Activated T-helper 17 cell treated with anti-CD3 and anti-CD28 coated beads, Interleukin-2, amount 50 U/mL, for 72 hours (primary cell): Measurements from ENCODE around the gene HOXC6. TPM values are rescaled to one million over a fixed set of nuclear protein-coding genes. Genes with fewer than 3 reads are reported as not detected.
"Not testable (repeated sequence)": the region's sequence is repeated elsewhere in the genome, so short reads cannot be mapped to it uniquely, and the experiment has no call there.

ENCODE experiments used
- ATAC-seq: fragments of 150-1000 bp; cut with Tn5 transposase; replicated peaks from 2 replicates; pipeline ENCODE4 v1.10.0; 2021; ENCODE audit warnings: mild to moderate bottlenecking, moderate library complexity
- H3K27ac Mint-ChIP-seq: one replicate; pipeline ENCODE4 v1.8.0; 2022; ENCODE audit warnings: mixed read lengths
- H3K27me3 Mint-ChIP-seq: one replicate; pipeline ENCODE4 v1.8.0; 2022; ENCODE audit warnings: mixed read lengths
- H3K36me3 Mint-ChIP-seq: one replicate; pipeline ENCODE4 v1.8.0; 2022; ENCODE audit warnings: low read depth, mild to moderate bottlenecking, mixed read lengths
- H3K4me1 Mint-ChIP-seq: one replicate; pipeline ENCODE4 v1.8.0; 2022; ENCODE audit warnings: mixed read lengths
- H3K4me3 Mint-ChIP-seq: one replicate; pipeline ENCODE4 v1.8.0; 2022; ENCODE audit warnings: mild to moderate bottlenecking, mixed read lengths
- H3K9me3 Mint-ChIP-seq: one replicate; pipeline ENCODE4 v1.8.0; 2022; ENCODE audit warnings: mixed read lengths
- total RNA-seq, 2 donors: library from RNA; stranded (reverse); gene quantifications; one replicate each; pipeline ENCODE4 v1.2.3, GENCODE V29; 2022

The HOXC6 gene
- total RNA-seq, 2 donors from 2014 or later = not detected

DNA sequence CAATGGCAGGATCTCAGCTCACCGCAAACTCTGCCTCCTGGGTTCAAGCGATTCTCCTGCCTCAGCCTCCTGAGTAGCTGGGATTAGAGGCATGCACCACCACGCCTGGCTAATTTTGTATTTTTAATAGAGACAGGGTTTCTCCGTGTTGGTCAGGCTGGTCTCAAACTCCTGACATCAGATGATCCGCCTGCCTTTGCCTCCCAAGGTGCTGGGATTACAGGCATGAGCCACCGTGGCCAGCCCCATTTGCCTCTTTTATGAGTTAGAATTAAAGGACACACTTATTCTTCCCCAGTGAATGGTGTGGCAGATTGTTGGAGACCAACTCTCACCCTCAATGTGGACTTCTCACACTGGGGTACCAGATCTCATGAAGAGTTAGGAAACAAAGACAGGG, 13.8 kb downstream of the HOXC6 start:
- H3K4me1 Mint-ChIP-seq, H3K4me3 Mint-ChIP-seq, H3K27ac Mint-ChIP-seq, H3K36me3 Mint-ChIP-seq, H3K9me3 Mint-ChIP-seq, ATAC-seq: not testable (repeated sequence)
- peaks cover 87% of the 10 kb centered on the region for H3K27me3 Mint-ChIP-seq

GRCh38 chr12:54042970-54043853, 15.0 kb downstream of the HOXC6 start:
- ATAC-seq = no peak
- peaks cover 84% of the 10 kb centered on the region for H3K27me3 Mint-ChIP-seq
- no peaks in the 10 kb centered on the region for H3K36me3 Mint-ChIP-seq
- H3K27ac Mint-ChIP-seq = no peak overlapping the region
- no peak overlapping the region for H3K4me3 Mint-ChIP-seq
- no peaks in the 10 kb centered on the region for H3K4me1 Mint-ChIP-seq
- H3K9me3 Mint-ChIP-seq = no peaks in the 10 kb centered on the region

DNA sequence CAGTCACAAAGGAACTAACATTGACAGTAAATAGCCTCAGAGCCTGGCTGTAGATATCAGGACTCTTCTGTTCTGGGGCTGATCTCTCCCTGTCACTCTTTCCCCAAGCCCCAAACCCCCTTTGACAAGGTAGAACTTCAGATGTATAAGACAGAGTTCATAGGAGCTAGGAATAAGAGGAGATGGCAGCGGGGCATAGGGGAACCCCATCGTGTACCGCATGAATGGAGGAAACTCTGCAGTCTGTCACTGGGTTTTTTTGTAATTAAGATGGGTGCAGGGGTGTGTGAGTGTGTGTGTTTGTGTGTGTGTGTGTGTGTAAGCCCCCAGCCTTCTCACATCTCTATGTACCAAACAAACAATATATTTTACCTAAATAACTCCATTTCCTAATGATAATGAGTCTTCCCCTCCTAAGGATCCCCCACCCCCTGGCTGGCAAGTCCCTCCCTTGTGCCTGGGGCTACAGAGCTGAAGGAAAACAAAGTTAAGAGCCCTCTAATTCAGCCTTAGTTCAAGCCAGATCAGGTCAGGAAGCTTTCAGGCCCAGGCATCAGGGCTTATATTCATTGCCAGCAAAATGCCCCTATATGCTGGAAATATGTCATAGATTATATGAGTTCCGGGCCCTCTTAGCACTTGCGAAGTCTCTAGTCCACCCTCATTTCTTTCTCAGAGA, 16.3 kb downstream of the HOXC6 start:
- Mint-ChIP-seq H3K4me1 (no peaks in the 10 kb centered on the region), H3K27me3 (peaks cover 82% of the 10 kb centered on the region), H3K27ac (no peak overlapping the region), H3K4me3 (no peak overlapping the region), H3K36me3 (no peaks in the 10 kb centered on the region), H3K9me3 (no peaks in the 10 kb centered on the region)
- ATAC-seq = no peak

- H3K4me3 Mint-ChIP-seq = no peak overlapping the region
- no peak for ATAC-seq
- H3K4me1 Mint-ChIP-seq = no peaks in the 10 kb centered on the region
- peaks cover 84% of the 10 kb centered on the region for H3K27me3 Mint-ChIP-seq
- H3K36me3 Mint-ChIP-seq = no peaks in the 10 kb centered on the region
- no peaks in the 10 kb centered on the region for H3K9me3 Mint-ChIP-seq
- H3K27ac Mint-ChIP-seq = no peak overlapping the region
Observed at GRCh38 chr12:54045401-54045800, 17.2 kb downstream of the HOXC6 start.

GRCh38 chr12:54045868-54046521, 17.8 kb downstream of the HOXC6 start:
- H3K9me3 Mint-ChIP-seq = no peaks in the 10 kb centered on the region
- H3K27ac Mint-ChIP-seq = no peak overlapping the region
- no peak for ATAC-seq
- peaks cover 86% of the 10 kb centered on the region for H3K27me3 Mint-ChIP-seq
- H3K4me3 Mint-ChIP-seq = no peak overlapping the region
- no peaks in the 10 kb centered on the region for H3K4me1 Mint-ChIP-seq
- H3K36me3 Mint-ChIP-seq = no peaks in the 10 kb centered on the region

- no peak for ATAC-seq
- Mint-ChIP-seq H3K9me3 (no peaks in the 10 kb centered on the region), H3K36me3 (no peaks in the 10 kb centered on the region), H3K4me3 (no peak overlapping the region), H3K4me1 (peaks cover 3% of the 10 kb centered on the region), H3K27ac (no peak overlapping the region), H3K27me3 (peaks cover 90% of the 10 kb centered on the region)
Observed at GRCh38 chr12:54046809-54047159, 18.5 kb downstream of the HOXC6 start.

- Mint-ChIP-seq H3K27me3 (peaks cover 91% of the 10 kb centered on the region), H3K27ac (no peak overlapping the region), H3K4me3 (no peak overlapping the region), H3K9me3 (no peaks in the 10 kb centered on the region), H3K4me1 (peaks cover 6% of the 10 kb centered on the region), H3K36me3 (no peaks in the 10 kb centered on the region)
- no peak for ATAC-seq
Observed at GRCh38 chr12:54047160-54047963, 19.1 kb downstream of the HOXC6 start.

DNA sequence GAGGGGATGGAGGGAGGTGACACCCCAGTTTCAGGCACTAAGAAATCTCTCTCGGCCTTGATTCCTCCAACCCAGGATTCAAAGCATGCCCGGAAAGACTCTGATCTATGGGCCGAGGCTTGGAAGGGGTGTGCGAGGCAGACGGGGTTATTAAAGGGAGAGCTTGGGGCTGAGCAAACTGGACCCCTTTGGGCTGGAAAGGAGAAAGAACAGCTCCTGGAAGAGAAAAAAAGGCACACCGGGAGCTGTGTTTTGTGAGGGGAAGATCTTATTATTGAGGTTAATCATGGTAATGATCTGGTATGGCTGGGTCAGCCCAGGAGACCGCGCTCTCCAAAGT, 19.7 kb downstream of the HOXC6 start:
- no peak overlapping the region for H3K27ac Mint-ChIP-seq
- ATAC-seq = no peak
- H3K4me1 Mint-ChIP-seq = peaks cover 6% of the 10 kb centered on the region
- peaks cover 91% of the 10 kb centered on the region for H3K27me3 Mint-ChIP-seq
- H3K4me3 Mint-ChIP-seq = no peak overlapping the region
- H3K36me3 Mint-ChIP-seq = no peaks in the 10 kb centered on the region
- H3K9me3 Mint-ChIP-seq = no peaks in the 10 kb centered on the region

GRCh38 chr12:54048406-54049093, 20.3 kb downstream of the HOXC6 start:
- peaks cover 6% of the 10 kb centered on the region for H3K4me1 Mint-ChIP-seq
- no peaks in the 10 kb centered on the region for H3K9me3 Mint-ChIP-seq
- no peak for ATAC-seq
- no peaks in the 10 kb centered on the region for H3K36me3 Mint-ChIP-seq
- peaks cover 87% of the 10 kb centered on the region for H3K27me3 Mint-ChIP-seq
- no peak overlapping the region for H3K27ac Mint-ChIP-seq
- no peak overlapping the region for H3K4me3 Mint-ChIP-seq

DNA sequence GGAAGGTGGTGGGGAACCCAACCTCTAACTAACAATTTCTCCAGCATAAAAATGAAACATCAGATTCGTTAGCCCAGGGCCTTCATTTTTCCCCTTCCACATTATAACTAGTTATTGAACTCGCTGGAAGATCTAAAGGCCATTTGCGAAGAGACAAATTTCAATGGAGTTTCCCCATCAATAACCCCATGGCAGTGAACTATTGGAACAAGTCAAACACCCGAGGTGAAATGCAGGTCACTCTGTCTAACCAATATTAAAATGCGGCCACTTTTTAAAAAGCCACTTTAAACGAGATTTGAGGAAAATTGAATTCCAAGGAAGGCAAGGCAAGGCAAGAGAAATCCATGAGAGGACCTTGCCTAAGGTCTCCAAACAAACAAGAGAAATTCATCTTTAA, 20.9 kb downstream of the HOXC6 start:
- Mint-ChIP-seq H3K4me1 (peaks cover 6% of the 10 kb centered on the region), H3K9me3 (no peaks in the 10 kb centered on the region), H3K27ac (no peak overlapping the region), H3K4me3 (no peak overlapping the region), H3K27me3 (peaks cover 87% of the 10 kb centered on the region), H3K36me3 (no peaks in the 10 kb centered on the region)
- ATAC-seq = no peak

GRCh38 chr12:54050482-54050810, 22.2 kb downstream of the HOXC6 start:
- Mint-ChIP-seq H3K9me3 (no peaks in the 10 kb centered on the region), H3K27me3 (peaks cover 85% of the 10 kb centered on the region), H3K36me3 (no peaks in the 10 kb centered on the region), H3K4me3 (no peak overlapping the region), H3K27ac (no peak overlapping the region), H3K4me1 (peaks cover 11% of the 10 kb centered on the region)
- ATAC-seq = no peak

- no peak for ATAC-seq
- no peaks in the 10 kb centered on the region for H3K9me3 Mint-ChIP-seq
Observed at GRCh38 chr12:54051026-54051842, 23.0 kb downstream of the HOXC6 start.

DNA sequence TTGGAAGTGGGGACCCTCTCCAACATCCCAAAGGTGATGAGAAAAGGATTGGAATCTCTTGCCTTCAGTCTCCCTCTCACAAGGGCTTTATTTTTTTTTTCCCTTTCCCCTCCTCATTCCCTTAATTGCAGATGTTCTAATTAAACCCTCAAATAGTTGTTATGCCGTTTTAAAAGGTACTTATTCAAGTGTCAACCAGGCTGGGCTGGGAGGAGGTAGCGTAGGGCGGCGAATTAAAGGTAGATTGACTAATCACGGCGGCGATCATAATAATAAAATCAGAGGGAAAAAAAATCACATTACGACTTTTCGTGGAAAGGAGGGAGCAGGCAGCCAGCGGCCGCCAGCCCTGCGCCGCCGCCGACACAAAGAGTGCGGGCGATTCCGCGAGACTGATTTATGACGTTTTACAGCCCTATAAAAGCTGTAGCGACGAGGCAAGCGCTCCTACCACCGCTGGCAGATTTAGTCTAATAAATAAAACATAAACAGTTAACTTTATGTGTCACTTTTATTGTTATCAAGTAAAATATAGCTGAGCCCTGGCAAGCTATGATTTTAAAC, 23.7 kb downstream of the HOXC6 start:
- Mint-ChIP-seq H3K4me1 (peaks cover 11% of the 10 kb centered on the region), H3K36me3 (no peaks in the 10 kb centered on the region), H3K27ac (no peak overlapping the region), H3K27me3 (peaks cover 79% of the 10 kb centered on the region), H3K9me3 (no peaks in the 10 kb centered on the region), H3K4me3 (no peak overlapping the region)
- ATAC-seq = no peak

More at GRCh38 chr12:54051026-54051842, 23.0 kb downstream of the HOXC6 start:
- Mint-ChIP-seq H3K4me3 (no peak overlapping the region), H3K27ac (no peak overlapping the region), H3K27me3 (peaks cover 83% of the 10 kb centered on the region), H3K4me1 (peaks cover 11% of the 10 kb centered on the region), H3K36me3 (no peaks in the 10 kb centered on the region)
